GM12873 (cell line): ENCODE data around the gene LCOR.

Experiments
- CTCF ChIP-seq: IDR thresholded peaks from 2 replicates; pipeline ENCODE4 v1.5.1; 2012; ENCODE audit warnings: low read depth, mild to moderate bottlenecking, moderate library complexity, low read length, control low read depth; ENCODE audit not compliant: insufficient read depth; ENCODE audit errors: missing control alignments

The LCOR gene

DNA sequence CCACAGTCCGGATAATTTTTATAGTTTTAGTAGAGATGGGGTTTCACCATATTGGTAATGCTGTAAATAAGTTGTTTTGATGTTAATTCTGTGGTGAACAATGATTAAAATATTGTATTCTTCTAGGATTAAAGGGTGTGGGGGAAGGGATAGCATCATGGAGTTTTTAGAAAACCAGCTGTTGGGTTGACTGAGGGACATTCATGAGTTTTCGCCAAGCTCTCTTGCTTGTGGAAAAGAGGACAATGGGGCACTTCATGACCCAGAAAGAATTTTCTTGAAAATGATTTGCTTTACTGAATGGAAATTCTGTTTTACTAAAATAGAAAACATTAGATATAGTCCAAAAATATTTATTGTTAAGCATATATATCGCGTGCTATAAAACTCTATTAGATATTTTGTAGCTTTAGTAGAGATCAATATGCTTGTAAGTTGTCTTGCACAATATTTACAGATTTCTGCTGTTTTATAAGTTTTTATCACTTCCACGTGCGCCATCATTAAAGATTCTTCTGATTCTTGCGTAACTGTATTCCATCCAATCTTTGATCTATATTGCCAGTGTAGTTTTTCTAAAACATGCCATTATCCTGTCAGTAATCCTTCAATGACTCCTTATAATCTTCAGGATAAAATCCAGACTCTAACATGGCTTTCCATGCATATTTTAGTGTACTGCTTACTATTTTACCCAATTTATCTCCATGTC is 41.8 kb downstream of the LCOR start:
- TF ChIP-seq CTCF = no peak

GRCh38 chr10:96878057-96878456 is 46.0 kb downstream of the LCOR start:
- no peak for TF ChIP-seq CTCF

- TF ChIP-seq CTCF = no peak
These were observed 48.5 kb downstream of the LCOR start for GRCh38 chr10:96880575-96880974.

- TF ChIP-seq CTCF = no peak
These were observed 57.5 kb downstream of the LCOR start for GRCh38 chr10:96889415-96890171.

- no peak for TF ChIP-seq CTCF
These were observed 58.0 kb downstream of the LCOR start for GRCh38 chr10:96890172-96890513.

GRCh38 chr10:96890580-96890979 is 58.5 kb downstream of the LCOR start:
- TF ChIP-seq CTCF = no peak

DNA sequence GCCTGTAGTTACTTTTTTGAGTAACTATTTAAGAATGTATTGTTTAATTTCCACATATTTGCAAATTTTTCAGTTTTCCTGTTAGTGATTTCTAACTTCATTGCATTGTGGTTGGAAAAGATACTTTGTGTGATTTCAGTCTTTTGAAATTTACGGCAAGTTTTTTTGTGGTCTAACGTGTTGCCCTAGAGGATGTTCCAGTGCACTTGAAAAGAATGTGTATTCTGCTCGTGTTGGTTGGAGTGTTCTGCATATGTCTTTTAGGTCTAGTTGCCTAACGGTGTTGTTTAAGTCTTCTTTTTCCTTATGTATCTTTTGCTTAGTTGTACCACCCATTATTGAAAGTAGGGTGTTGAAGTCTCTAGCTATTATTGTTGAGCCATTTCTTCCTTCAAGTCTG is 59.7 kb downstream of the LCOR start:
- TF ChIP-seq CTCF = no peak
